ENCODE results near the gene PHACTR3. TPM values are rescaled to one million over a fixed set of nuclear protein-coding genes. Genes with fewer than 3 reads are reported as not detected.

PHACTR3 gene
- total RNA-seq, 1 experiment from 2014 or later, result 0.10 TPM

- ATAC-seq (no peak), DNase-seq (ENCODE audit: low read depth, low spot score) (no peak)
- H3K4me1 ChIP-seq (ENCODE audit: control insufficient read depth, insufficient read depth, low read length), result no peaks in the 10 kb centered on the region
- no peaks in the 10 kb centered on the region for H3K9me3 ChIP-seq (ENCODE audit: control insufficient read depth, insufficient read depth, low read depth, low read length)
- CTCF ChIA-PET, result no interaction called here
- POLR2A ChIA-PET, result no interaction called here
- no peaks in the 10 kb centered on the region for H3K36me3 ChIP-seq (ENCODE audit: control insufficient read depth, insufficient read depth, low read length)
- no peak overlapping the region for H3K4me3 ChIP-seq (ENCODE audit: low read depth in 2 of 2, low read length in 2 of 2)
- H3K27ac ChIP-seq (ENCODE audit: low read length), result no peak overlapping the region
- BruUV-seq (replicated peaks), result no TSS peak
- H3K27me3 ChIP-seq (ENCODE audit: control insufficient read depth, insufficient read depth, low read length), result peaks cover 3% of the 10 kb centered on the region
- in situ Hi-C loops (cut with HindIII; ENCODE audit: low pct_unique_long_range_greater_than_20kb, low sequenced_read_pairs), result no loop called here
- TF ChIP-seq, protein P1, sequence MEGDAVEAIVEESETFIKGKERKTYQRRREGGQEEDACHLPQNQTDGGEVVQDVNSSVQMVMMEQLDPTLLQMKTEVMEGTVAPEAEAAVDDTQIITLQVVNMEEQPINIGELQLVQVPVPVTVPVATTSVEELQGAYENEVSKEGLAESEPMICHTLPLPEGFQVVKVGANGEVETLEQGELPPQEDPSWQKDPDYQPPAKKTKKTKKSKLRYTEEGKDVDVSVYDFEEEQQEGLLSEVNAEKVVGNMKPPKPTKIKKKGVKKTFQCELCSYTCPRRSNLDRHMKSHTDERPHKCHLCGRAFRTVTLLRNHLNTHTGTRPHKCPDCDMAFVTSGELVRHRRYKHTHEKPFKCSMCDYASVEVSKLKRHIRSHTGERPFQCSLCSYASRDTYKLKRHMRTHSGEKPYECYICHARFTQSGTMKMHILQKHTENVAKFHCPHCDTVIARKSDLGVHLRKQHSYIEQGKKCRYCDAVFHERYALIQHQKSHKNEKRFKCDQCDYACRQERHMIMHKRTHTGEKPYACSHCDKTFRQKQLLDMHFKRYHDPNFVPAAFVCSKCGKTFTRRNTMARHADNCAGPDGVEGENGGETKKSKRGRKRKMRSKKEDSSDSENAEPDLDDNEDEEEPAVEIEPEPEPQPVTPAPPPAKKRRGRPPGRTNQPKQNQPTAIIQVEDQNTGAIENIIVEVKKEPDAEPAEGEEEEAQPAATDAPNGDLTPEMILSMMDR (IDR thresholded peaks at IDR 0.05), result no peak
- TF ChIP-seq, protein P2, sequence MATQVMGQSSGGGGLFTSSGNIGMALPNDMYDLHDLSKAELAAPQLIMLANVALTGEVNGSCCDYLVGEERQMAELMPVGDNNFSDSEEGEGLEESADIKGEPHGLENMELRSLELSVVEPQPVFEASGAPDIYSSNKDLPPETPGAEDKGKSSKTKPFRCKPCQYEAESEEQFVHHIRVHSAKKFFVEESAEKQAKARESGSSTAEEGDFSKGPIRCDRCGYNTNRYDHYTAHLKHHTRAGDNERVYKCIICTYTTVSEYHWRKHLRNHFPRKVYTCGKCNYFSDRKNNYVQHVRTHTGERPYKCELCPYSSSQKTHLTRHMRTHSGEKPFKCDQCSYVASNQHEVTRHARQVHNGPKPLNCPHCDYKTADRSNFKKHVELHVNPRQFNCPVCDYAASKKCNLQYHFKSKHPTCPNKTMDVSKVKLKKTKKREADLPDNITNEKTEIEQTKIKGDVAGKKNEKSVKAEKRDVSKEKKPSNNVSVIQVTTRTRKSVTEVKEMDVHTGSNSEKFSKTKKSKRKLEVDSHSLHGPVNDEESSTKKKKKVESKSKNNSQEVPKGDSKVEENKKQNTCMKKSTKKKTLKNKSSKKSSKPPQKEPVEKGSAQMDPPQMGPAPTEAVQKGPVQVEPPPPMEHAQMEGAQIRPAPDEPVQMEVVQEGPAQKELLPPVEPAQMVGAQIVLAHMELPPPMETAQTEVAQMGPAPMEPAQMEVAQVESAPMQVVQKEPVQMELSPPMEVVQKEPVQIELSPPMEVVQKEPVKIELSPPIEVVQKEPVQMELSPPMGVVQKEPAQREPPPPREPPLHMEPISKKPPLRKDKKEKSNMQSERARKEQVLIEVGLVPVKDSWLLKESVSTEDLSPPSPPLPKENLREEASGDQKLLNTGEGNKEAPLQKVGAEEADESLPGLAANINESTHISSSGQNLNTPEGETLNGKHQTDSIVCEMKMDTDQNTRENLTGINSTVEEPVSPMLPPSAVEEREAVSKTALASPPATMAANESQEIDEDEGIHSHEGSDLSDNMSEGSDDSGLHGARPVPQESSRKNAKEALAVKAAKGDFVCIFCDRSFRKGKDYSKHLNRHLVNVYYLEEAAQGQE (IDR thresholded peaks at IDR 0.05; ENCODE audit: insufficient read depth in 1 of 2, low read depth in 2 of 2, low read length in 1 of 2), result no peak
- TF ChIP-seq SIN3A (IDR thresholded peaks at IDR 0.05; ENCODE audit: borderline replicate concordance, insufficient read depth, low read depth, low read length) (no peak), POLR2AphosphoS5 (IDR thresholded peaks at IDR 0.05; ENCODE audit: low read depth, low read length) (no peak), TCF7L2 (IDR thresholded peaks at IDR 0.05; ENCODE audit: low read depth, low read length) (no peak)
- intact Hi-C loops (cut with micrococcal nuclease; ENCODE audit: unreplicated experiment), result no loop called here
These were observed 27.6 kb downstream of the PHACTR3 start for GRCh38 chr20:59631751-59632540.

DNA sequence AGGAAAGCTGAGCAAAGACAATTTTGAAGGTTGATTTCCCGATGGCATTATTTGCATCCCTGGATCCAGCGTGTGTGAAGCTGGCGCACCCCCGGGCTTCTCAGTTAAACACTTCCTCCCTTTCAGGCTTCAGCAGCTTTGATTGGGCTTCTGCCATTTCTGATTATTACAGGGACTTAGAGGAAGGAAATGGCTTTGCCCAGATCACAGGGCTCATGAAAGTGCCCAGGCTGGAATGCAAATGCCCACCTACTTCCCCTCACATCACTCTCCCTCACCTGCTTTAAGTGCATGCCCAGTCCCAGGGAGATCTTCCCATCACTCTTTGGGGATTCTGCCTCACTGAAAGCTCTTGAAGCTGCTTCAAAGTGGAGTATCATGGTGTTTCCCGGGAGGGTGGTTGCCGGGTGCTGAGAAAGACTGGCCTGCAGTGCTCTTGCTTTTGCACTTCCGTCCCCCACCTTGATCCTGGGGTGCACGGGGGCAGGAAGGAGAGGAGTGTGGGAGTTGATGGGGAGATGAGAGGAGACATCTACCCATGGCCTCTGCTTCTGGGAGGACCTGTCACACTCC, 28.3 kb downstream of the PHACTR3 start:
- no TSS peak for BruUV-seq (replicated peaks)
- Histone ChIP-seq H3K36me3 (ENCODE audit: control insufficient read depth, insufficient read depth, low read length) (no peaks in the 10 kb centered on the region), H3K9me3 (ENCODE audit: control insufficient read depth, insufficient read depth, low read depth, low read length) (no peaks in the 10 kb centered on the region), H3K27ac (ENCODE audit: low read length) (no peak overlapping the region), H3K4me1 (ENCODE audit: control insufficient read depth, insufficient read depth, low read length) (no peaks in the 10 kb centered on the region), H3K4me3 (ENCODE audit: low read depth in 2 of 2, low read length in 2 of 2) (no peak overlapping the region), H3K27me3 (ENCODE audit: control insufficient read depth, insufficient read depth, low read length) (peaks cover 3% of the 10 kb centered on the region)
- TF ChIP-seq SIN3A (IDR thresholded peaks at IDR 0.05; ENCODE audit: borderline replicate concordance, insufficient read depth, low read depth, low read length) (no peak), POLR2AphosphoS5 (IDR thresholded peaks at IDR 0.05; ENCODE audit: low read depth, low read length) (no peak), TCF7L2 (IDR thresholded peaks at IDR 0.05; ENCODE audit: low read depth, low read length) (no peak)
- TF ChIP-seq, protein P1 (IDR thresholded peaks at IDR 0.05), result no peak
- TF ChIP-seq, protein P2 (IDR thresholded peaks at IDR 0.05; ENCODE audit: insufficient read depth in 1 of 2, low read depth in 2 of 2, low read length in 1 of 2), result no peak
- no peak for ATAC-seq
- ChIA-PET POLR2A (no interaction called here), CTCF (no interaction called here)
- DNase-seq (ENCODE audit: low read depth, low spot score), result no peak
- intact Hi-C loops (cut with micrococcal nuclease; ENCODE audit: unreplicated experiment), result no loop called here
- in situ Hi-C loops (cut with HindIII; ENCODE audit: low pct_unique_long_range_greater_than_20kb, low sequenced_read_pairs), result no loop called here
